Amniotic stem cell (primary cell): ENCODE measurements around the gene UBALD1.
A peak's percentile ranks its signal among the peaks of the same experiment; 100 is the strongest.

Experiments used
- DNase-seq: peaks from one replicate; lab custom pipeline; 2025; lab: John Stamatoyannopoulos, UW

The UBALD1 gene

GRCh38 chr16:4616047-4616811 lies 1.5 kb upstream of the UBALD1 start:
- DNase-seq = peak; percentile 99

DNA sequence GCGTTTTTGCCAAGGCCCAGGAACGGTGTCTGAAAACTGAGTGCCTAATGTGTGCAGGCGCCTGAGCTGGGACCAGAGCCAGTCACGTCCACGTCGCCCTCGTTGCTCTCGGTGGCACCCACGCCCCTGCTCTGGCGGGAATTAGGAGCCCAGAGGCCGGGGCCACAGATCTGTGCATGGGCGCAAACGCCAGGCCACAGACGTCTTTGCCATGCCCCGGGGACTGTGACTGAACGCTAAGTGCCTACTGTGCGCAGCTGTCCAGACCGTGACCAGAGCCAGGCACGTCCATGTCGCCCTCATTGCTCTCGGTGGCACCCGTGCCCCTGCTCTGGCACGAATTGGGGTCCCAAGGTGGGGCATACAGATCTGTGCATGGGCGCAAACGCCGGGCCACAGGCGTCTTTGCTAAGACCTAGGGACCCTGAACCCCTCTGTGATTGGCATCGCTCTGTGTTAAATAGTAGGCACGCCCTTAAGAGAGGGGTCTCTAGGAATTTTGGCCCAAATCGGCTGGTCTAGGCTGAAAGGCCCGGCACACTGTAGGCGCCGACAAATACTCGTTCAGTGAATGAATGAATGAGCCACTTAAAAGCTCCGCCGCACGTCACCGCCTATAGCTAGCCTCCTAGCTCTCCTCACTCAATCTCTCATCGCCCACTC lies 827 bp upstream of the UBALD1 start:
- DNase-seq = no peak

DNA sequence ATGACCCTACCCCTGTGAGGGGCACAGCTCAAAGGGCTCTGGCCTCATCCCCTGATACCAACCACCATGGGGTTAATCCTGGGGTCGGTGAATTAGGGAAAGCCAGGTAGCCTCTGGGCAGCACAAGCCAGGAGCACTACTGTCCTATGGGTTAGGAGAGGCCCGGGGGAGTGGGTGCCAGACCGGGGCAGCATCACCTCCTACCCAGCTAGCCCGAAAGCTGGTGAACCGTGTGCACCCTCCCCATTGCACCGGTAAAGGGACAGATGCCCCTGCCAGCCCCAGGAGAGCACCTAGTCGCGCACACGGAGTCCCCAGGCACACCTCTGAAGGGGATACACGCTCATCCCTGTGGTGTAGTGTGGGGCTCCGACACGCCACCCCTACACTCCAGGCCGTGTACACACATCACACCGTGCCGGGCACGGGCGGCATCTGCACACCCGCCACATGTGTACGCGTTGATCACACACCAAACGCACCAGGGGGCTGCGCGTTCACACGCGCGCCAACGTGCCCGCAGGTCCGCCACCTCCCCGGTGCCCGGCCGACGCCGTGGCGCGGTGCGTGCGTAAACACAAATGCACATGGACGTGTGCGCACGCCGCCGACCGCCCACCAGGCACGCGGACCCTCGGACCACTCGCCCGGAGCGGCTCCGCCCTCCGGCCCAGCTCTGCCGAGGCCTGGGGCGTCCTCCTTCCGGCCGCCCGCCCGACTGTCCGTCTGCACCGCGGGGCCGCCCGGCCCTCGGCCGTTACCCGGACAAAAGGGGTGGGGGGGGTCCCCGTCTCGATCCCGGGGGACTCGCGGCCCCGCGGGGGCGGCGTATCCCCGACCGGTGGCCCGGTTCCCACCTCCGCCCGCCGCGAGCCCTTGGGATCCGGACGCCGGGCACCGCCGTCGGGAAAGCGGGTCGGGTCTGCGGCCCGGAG lies 785 bp downstream of the UBALD1 start:
- no peak for DNase-seq

- DNase-seq = no peak
These were observed 1.6 kb downstream of the UBALD1 start for GRCh38 chr16:4612977-4613635.

DNA sequence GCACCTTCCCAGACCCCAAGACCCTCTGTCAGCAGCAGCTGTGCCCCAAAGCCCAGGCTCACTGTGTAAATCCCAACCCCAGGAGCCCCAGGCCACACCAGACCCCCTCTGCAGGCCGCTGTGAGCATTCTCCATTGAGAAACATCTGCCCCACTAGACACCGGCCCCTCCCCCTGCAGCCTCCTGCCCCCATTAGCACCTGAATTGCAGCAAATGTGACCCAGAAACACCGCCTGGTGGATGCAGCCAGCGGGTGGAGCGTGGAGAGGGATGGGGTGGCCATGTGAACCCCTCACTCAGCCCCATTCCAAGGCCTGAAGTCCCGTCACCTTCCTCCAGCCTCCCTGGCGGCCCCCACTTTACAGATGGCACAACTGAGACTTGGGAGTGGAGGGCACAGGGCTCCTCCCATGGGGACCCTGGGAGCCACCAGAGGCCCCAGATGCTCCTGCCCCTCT lies 2.2 kb downstream of the UBALD1 start:
- DNase-seq = no peak

DNA sequence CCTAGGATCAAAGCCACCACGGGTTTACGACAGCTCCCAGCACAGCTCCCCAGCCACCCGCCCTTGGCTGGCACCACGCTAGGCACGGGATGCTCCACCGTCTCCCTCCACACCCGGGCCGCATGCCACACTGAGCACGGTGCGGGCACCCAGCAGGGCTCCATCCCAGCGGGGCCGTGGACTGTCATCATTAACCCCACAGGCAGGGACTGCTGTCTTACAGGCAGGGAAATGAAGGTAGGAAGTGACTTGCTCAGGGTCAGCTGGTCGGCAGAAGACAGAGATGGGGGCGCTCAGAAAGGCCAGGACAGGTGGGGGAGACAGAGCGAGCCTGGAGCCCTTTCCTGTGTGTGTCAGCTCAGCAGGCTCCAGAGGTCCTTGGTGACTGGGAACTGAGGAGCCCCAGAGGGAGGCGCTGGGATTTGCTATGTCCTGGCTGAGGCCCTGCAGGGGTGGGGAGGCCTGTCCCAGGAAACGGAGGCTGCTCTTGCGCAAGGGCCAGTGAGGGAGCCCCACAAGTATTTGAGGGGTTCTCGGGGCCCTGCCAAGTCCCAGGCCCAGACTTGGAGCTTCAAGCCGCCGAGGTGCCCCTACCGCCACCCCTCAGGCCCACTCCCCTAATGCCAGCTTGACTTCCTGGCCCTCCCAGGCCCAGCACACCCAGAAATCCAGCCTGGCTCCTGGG lies 3.2 kb downstream of the UBALD1 start:
- DNase-seq = no peak

GRCh38 chr16:4610011-4611005 lies 4.4 kb downstream of the UBALD1 start:
- DNase-seq = no peak

GRCh38 chr16:4609200-4610010 lies 5.3 kb downstream of the UBALD1 start:
- DNase-seq = no peak

DNA sequence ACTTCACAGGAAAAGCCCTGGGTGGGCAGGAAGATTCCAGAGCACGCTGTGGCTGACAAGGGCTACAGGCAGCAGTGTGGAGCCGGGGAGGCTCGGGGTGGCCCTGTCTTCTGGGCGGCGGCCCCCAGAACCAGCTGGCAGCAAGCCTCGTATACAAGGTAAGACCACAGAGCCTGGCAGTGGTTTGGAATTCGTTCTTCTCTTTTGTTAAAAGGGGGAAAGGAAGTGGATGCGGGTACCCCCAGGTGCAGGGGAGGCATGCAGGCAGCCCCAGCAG lies 6.0 kb downstream of the UBALD1 start:
- DNase-seq = no peak

DNA sequence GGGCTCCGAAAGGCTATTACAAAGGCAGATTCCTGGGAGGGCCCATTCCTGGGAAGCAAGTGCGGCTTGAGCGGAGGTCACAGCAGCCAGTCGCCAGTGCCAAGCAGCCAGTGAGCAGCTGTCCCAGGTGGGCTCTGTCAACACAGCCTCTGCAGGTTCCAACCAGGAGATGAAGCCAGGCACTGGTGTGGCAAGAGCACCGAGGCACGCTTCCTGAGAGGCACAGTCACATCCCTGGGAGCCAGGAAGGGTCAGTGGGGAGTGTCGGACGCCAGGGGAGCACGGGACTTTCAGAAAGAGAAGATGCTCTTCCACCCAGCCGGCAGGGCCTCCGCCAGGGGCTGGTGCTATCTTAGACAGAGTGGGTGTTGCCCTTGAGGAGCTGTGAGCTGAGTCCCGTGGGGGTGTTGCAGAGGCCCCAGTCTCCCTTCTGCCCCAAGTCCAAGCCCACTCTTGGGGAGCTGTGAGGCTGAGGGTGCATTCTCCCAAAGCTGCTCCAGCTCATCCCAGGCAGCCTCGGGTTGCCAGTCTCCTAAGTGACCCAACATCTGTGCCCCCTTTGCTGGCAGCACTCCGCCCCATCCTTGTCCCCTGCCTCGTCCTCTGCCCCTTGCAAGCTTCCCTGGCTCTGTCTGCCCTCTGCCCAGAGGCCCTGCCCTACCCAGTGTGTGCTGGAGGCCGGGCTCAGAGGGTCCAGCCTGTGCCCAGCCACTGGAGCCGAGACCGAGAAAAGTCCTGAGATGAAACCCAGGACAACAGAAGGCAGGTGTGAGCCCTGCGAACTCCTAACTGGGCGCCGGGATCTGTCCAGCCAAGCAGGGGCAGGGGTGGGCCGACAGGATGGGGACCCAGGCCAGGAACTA lies 6.6 kb downstream of the UBALD1 start:
- DNase-seq = no peak

DNA sequence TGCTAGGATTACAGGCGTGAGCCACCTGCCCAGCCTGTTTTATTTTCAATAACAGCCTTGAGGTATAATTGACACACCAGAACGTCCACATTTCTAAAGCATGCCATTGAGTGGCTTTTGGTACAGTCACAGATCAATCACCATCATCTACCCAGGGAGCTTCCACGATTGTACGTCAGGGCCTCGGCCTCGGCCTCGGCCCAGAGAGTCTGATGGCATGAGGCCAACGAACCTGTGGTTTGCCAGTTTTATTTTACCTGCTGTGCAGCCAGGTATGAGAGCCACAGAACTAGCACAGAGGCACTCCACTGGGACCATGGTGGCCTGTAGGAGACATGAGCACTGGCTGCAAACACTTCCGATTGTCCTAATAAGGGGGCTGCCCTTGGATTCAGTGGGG lies 8.3 kb downstream of the UBALD1 start:
- DNase-seq = no peak

DNA sequence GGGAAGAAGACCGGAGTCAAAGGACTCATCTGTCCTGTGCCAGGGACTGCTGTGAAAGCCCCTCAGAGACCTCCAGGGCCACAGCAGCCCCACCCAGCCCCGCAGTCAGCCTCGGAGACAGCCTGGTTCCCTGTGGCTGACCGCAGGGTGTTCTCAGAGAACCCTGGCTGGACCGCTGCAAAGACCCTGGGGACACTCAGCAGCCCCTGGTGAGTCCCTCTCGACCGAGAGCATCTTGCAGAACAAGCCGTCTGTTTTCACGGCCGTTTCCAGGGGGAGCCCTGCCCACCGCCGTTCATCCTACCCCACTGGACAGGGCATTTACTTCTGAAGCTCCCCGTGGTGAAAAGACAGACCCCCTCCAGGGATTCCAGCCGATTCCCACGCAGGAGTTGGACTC lies 10.3 kb downstream of the UBALD1 start:
- DNase-seq = no peak

- no peak for DNase-seq
These were observed 11.0 kb downstream of the UBALD1 start for GRCh38 chr16:4603624-4604170.

- no peak for DNase-seq
These were observed 12.4 kb downstream of the UBALD1 start for GRCh38 chr16:4602331-4602730.

- no peak for DNase-seq
These were observed 12.9 kb downstream of the UBALD1 start for GRCh38 chr16:4601864-4602186.

- no peak for DNase-seq
These were observed 13.4 kb downstream of the UBALD1 start for GRCh38 chr16:4601036-4601863.

GRCh38 chr16:4599545-4599944 lies 15.1 kb downstream of the UBALD1 start:
- no peak for DNase-seq

DNA sequence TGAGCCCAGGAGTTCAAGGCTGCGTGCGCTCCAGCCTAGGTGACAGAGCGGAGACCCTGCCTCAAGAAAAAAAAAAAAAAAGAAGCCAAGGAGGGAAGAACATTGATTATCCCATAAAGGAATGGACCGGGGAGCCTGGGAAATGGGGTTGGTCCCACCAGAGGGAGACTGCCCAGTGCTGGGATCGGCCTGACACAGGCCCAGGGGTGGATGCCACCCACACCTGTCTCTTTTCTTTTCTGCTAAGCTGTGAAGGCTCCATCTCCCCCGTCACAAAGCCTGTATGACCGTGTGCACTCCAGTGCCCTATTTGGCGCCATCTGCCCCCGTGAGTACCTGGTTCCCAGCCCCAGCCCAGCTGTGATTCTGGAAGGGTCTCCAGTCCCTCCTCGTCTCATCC lies 15.7 kb downstream of the UBALD1 start:
- no peak for DNase-seq
